IMR-90 (cell line): ENCODE measurements around the gene CIAO2B. TPM values are rescaled to one million over a fixed set of nuclear protein-coding genes. Genes with fewer than 3 reads are reported as not detected.

Source experiments
- ATAC-seq: fragments of 200-7000 bp; cut with Tn5 transposase; 2 replicates; pipeline ENCODE4 v1.9.1; 2020; ENCODE audit warnings: low read depth, mild to moderate bottlenecking, moderate library complexity
- BruUV-seq: library from RNA; stranded (reverse); fragments of 400-500 nt; replicated peaks from 2 replicates; lab custom pipeline; 2021; lab: Mats Ljungman, UMichigan
- CTCF ChIA-PET: fragments of 300-600 bp; formaldehyde crosslinking; extraction: SDS; loops from one replicate; lab custom pipeline; 2021; ENCODE audit warnings: antibody characterized with exemption; lab: Yijun Ruan, JAX
- POLR2A ChIA-PET: fragments of 300-600 bp; sonication (Branson Sonifier 250); formaldehyde crosslinking; loops from one replicate; lab custom pipeline; 2022; ENCODE audit warnings: antibody characterized with exemption; ENCODE audit not compliant: unreplicated experiment; lab: Charles Lee
- DNase-seq: peaks from one replicate; pipeline ENCODE4 v3.0.0; 2013
- H2AFZ ChIP-seq: replicated peaks from 2 replicates; pipeline ENCODE3; 2013; ENCODE audit warnings: low read length, mild to moderate bottlenecking; ENCODE audit not compliant: poor library complexity
- H2AK5ac ChIP-seq: 2 replicates; pipeline ENCODE4 v1.6.1; 2013; ENCODE audit warnings: low read depth, low read length, inconsistent platforms
- H2AK9ac ChIP-seq: replicated peaks from 2 replicates; pipeline ENCODE3; 2013; ENCODE audit warnings: mild to moderate bottlenecking, low read depth, low read length, moderate library complexity; ENCODE audit not compliant: poor library complexity
- H2BK120ac ChIP-seq: 2 replicates; pipeline ENCODE4 v1.6.1; 2013; ENCODE audit warnings: low read depth, low read length, inconsistent platforms
- H2BK15ac ChIP-seq: 3 replicates; pipeline ENCODE4 v1.6.1; 2013; ENCODE audit warnings: low read depth, low read length, inconsistent platforms
- H2BK20ac ChIP-seq: 2 replicates; pipeline ENCODE4 v1.6.1; 2013; ENCODE audit warnings: low read depth, mild to moderate bottlenecking, inconsistent platforms, low read length, moderate library complexity
- H2BK5ac ChIP-seq: 2 replicates; pipeline ENCODE4 v1.6.1; 2013; ENCODE audit warnings: mild to moderate bottlenecking, low read depth, low read length, inconsistent platforms; ENCODE audit not compliant: poor library complexity, severe bottlenecking
- H3K14ac ChIP-seq: replicated peaks from 2 replicates; pipeline ENCODE4 v1.6.1; 2013; ENCODE audit warnings: low read depth, low read length, inconsistent platforms
- H3K18ac ChIP-seq: 2 replicates; pipeline ENCODE4 v1.6.1; 2013; ENCODE audit warnings: low read depth, low read length, control low read depth
- H3K23ac ChIP-seq: 2 replicates; pipeline ENCODE4 v1.6.1; 2013; ENCODE audit warnings: low read depth, low read length, inconsistent platforms
- H3K27ac ChIP-seq: 2 replicates; pipeline ENCODE4 v1.5.1; 2013; ENCODE audit warnings: mild to moderate bottlenecking, control low read depth, low read length; ENCODE audit not compliant: insufficient read depth
- H3K27me3 ChIP-seq: 2 replicates; pipeline ENCODE4 v1.6.1; 2013; ENCODE audit warnings: low read length; ENCODE audit not compliant: control insufficient read depth, insufficient read depth
- H3K36me3 ChIP-seq: 2 replicates; pipeline ENCODE4 v1.6.1; 2013; ENCODE audit warnings: low read length, mixed read lengths; ENCODE audit not compliant: control insufficient read depth, insufficient read depth
- H3K4ac ChIP-seq: 2 replicates; pipeline ENCODE4 v1.6.1; 2013; ENCODE audit warnings: low read depth, low read length, inconsistent platforms
- H3K4me1 ChIP-seq: 2 replicates; pipeline ENCODE4 v1.6.1; 2013; ENCODE audit warnings: low read length, mixed read lengths; ENCODE audit not compliant: control insufficient read depth, insufficient read depth
- H3K4me2 ChIP-seq: 2 replicates; pipeline ENCODE4 v1.6.1; 2013; ENCODE audit warnings: low read depth, mild to moderate bottlenecking, control low read depth, low read length, moderate library complexity
- H3K4me3 ChIP-seq: 2 replicates; pipeline ENCODE4 v1.5.1; 2013; ENCODE audit warnings: low read depth, mild to moderate bottlenecking, control low read depth, low read length, moderate library complexity; ENCODE audit not compliant: insufficient read depth
- H3K56ac ChIP-seq: 2 replicates; pipeline ENCODE4 v1.6.1; 2013; ENCODE audit warnings: low read length, inconsistent platforms; ENCODE audit not compliant: insufficient read depth; ENCODE audit errors: extremely low read depth
- H3K79me1 ChIP-seq, 2 experiments: 2 replicates each; pipeline ENCODE4 v1.6.1; 2013; ENCODE audit warnings: low read length in 2 of 2, inconsistent platforms in 1 of 2, low read depth in 1 of 2
- H3K9ac ChIP-seq: 2 replicates; pipeline ENCODE4 v1.6.1; 2013; ENCODE audit warnings: low read depth, low read length, control low read depth
- H3K9me1 ChIP-seq: 2 replicates; pipeline ENCODE4 v1.6.1; 2013; ENCODE audit warnings: low read length, inconsistent platforms; ENCODE audit not compliant: insufficient read depth
- H3K9me3 ChIP-seq: 2 replicates; pipeline ENCODE4 v1.6.1; 2013; ENCODE audit warnings: low read length; ENCODE audit not compliant: control insufficient read depth, insufficient read depth
- H4K20me1 ChIP-seq: 2 replicates; pipeline ENCODE4 v1.6.1; 2013; ENCODE audit warnings: low read length, inconsistent platforms; ENCODE audit not compliant: insufficient read depth
- H4K5ac ChIP-seq: 2 replicates; pipeline ENCODE4 v1.6.1; 2013; ENCODE audit warnings: mild to moderate bottlenecking, low read depth, low read length, control low read depth
- H4K8ac ChIP-seq, 2 experiments: 2 replicates each; pipeline ENCODE4 v1.6.1; 2013; ENCODE audit warnings: low read depth in 2 of 2, low read length in 2 of 2, control low read depth in 1 of 2, inconsistent platforms in 1 of 2
- H4K91ac ChIP-seq: 2 replicates; pipeline ENCODE4 v1.6.1; 2013; ENCODE audit warnings: low read depth, low read length, inconsistent platforms; ENCODE audit not compliant: insufficient read depth
- BHLHE40 ChIP-seq: fragments of 150-350 bp; IDR thresholded peaks from 2 replicates; pipeline ENCODE4 v1.6.1; 2016; ENCODE audit warnings: mild to moderate bottlenecking, low read depth, low read length
- CEBPB ChIP-seq: IDR thresholded peaks from 2 replicates; pipeline ENCODE4 v1.6.1; 2012; ENCODE audit warnings: low read depth, low read length, improper control_type of control experiment
- CHD1 ChIP-seq: IDR thresholded peaks from 2 replicates; pipeline ENCODE4 v1.6.1; 2012; ENCODE audit warnings: low read depth, low read length, improper control_type of control experiment
- ELK1 ChIP-seq: fragments of 150-350 bp; IDR thresholded peaks from 2 replicates; pipeline ENCODE4 v1.6.1; 2016; ENCODE audit warnings: low read depth, mild to moderate bottlenecking, low read length, moderate library complexity, borderline replicate concordance
- FOS ChIP-seq: fragments of 150-350 bp; IDR thresholded peaks from 2 replicates; pipeline ENCODE4 v1.6.1; 2016; ENCODE audit warnings: low read depth, low read length
- MAZ ChIP-seq: IDR thresholded peaks from 2 replicates; pipeline ENCODE4 v1.6.1; 2012; ENCODE audit warnings: low read depth, mild to moderate bottlenecking, low read length, improper control_type of control experiment, moderate library complexity, borderline replicate concordance
- NFE2L2 ChIP-seq: fragments of 150-350 bp; IDR thresholded peaks from 2 replicates; pipeline ENCODE4 v1.6.1; 2016; ENCODE audit warnings: low read depth, mild to moderate bottlenecking, low read length
- POLR2A ChIP-seq: IDR thresholded peaks from 2 replicates; pipeline ENCODE4 v1.6.1; 2012; ENCODE audit warnings: mild to moderate bottlenecking, low read depth, low read length
- RAD21 ChIP-seq: IDR thresholded peaks from 2 replicates; pipeline ENCODE4 v1.6.1; 2012; ENCODE audit warnings: low read length, improper control_type of control experiment
- RFX5 ChIP-seq: IDR thresholded peaks from 2 replicates; pipeline ENCODE4 v1.8.0; 2012; ENCODE audit warnings: low read depth, mild to moderate bottlenecking, low read length, moderate library complexity
- SMC3 ChIP-seq: fragments of 150-350 bp; IDR thresholded peaks from 2 replicates; pipeline ENCODE4 v1.6.1; 2016; ENCODE audit warnings: low read depth, mild to moderate bottlenecking, antibody characterized with exemption, low read length, moderate library complexity
- WGBS, 2 experiments: methylation state at CpG; one replicate each; pipeline versions ENCODE4 v1.1.5 to v1.1.7; 2013; ENCODE audit warnings: missing lambda C conversion rate in 2 of 2; ENCODE audit not compliant: insufficient read length in 1 of 2; ENCODE audit errors: extremely low coverage in 2 of 2; 5-methylcytosine and 5-hydroxymethylcytosine counted together
- dilution Hi-C: fragments of 300-500 bp; cut with HindIII; formaldehyde crosslinking; loops from one replicate; pipeline ENCODE4 v1.14.3; 2018; ENCODE audit warnings: low sequenced_read_pairs; ENCODE audit not compliant: unreplicated experiment
- in situ Hi-C: fragments of 300-500 bp; cut with MboI; formaldehyde crosslinking; loops from 3 replicates; pipeline ENCODE4 v1.14.3; 2019; ENCODE audit warnings: low sequenced_read_pairs, inconsistent platforms, mixed read lengths
- intact Hi-C: fragments of 100-400 bp; cut with micrococcal nuclease; formaldehyde crosslinking; loops from 2 replicates; pipeline ENCODE4 v1.10.0; 2022
- polyA plus RNA-seq, 3 experiments: library from polyadenylated mRNA; depleted of rRNA; stranded (reverse); fragments of >200 nt; gene quantifications; 2 replicates each; pipeline ENCODE4 v1.2.3, GENCODE V29; 2012; ENCODE audit warnings: low replicate concordance in 1 of 3
- total RNA-seq: library from RNA; depleted of rRNA; stranded (reverse); fragments of >200 nt; gene quantifications from 2 replicates; pipeline ENCODE4 v1.2.3, GENCODE V29; 2012
- TF ChIP-seq, protein P1 (sequence below): fragments of 150-350 bp; IDR thresholded peaks from 2 replicates; pipeline ENCODE4 v1.6.1; 2017; ENCODE audit warnings: mild to moderate bottlenecking, antibody characterized with exemption, low read length, low read depth

CIAO2B gene
- total and polyA plus RNA-seq, 2 of the 4 experiments (the other 2 are of a cell fraction) = 148 to 234 TPM

DNA sequence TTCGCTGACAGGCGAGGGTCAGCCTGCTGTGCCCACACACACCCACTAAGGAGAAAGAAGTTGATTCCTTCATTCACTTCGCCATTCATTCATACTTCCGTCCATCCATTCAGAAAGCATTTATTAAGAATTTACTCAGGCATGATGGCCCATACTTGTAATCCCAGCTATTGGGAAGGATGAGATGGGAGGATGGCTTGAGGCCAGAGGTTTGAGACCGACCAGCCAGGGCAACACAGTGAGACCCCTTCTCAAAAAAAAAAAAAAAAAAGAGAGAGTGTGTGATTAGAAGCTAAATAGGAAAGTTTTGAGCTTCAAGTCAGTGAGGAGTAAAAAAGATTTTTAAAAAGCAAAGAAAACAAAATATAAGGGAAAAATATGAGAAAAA, 9.8 kb upstream of the CIAO2B start:
- no peak overlapping the region for H4K5ac ChIP-seq
- H4K91ac ChIP-seq = no peak overlapping the region
- H3K27ac ChIP-seq = no peak overlapping the region
- H4K8ac ChIP-seq = no peak overlapping the region
- DNase-seq (no peak), ATAC-seq (no peak)
- no peak overlapping the region for H2BK15ac ChIP-seq
- no peak overlapping the region for H3K14ac ChIP-seq
- no CpG with 5 or more reads among the region's 5 CpGs for WGBS, 2 experiments
- ChIA-PET CTCF (interaction anchor here (1.0 to 2.7 kb wide), 2 partner anchors 17 to 49 kb away, joined by 3 to 11 read pairs; partner anchors contain the start of gene CES3), POLR2A (interaction anchor here (0.5 kb wide), 1 partner anchor 249 kb away, joined by 3 read pairs; no protein-coding TSS in a partner anchor)
- dilution Hi-C loops = no loop called here
- H3K56ac ChIP-seq = no peak overlapping the region
- no peak overlapping the region for H3K4me2 ChIP-seq
- no peak overlapping the region for H3K4me3 ChIP-seq
- BruUV-seq = no TSS peak
- no peak overlapping the region for H2BK20ac ChIP-seq
- H3K79me1 ChIP-seq = peaks cover 0 to 21% of the 10 kb centered on the region in 2 experiments; a peak in 3 of 4 replicates
- peaks cover 6% of the 10 kb centered on the region for H3K4me1 ChIP-seq
- H3K9me3 ChIP-seq = no peaks in the 10 kb centered on the region
- intact Hi-C loops = no loop called here
- no peak overlapping the region for H3K18ac ChIP-seq
- H3K23ac ChIP-seq = no peak overlapping the region
- H2AK9ac ChIP-seq = no peak overlapping the region
- peaks cover 10% of the 10 kb centered on the region; the same call in 1 of the 2 replicates for H3K27me3 ChIP-seq
- no peak overlapping the region for H3K9ac ChIP-seq
- no peaks in the 10 kb centered on the region; the same call in 1 of the 2 replicates for H4K20me1 ChIP-seq
- TF ChIP-seq BHLHE40 (no peak), CHD1 (no peak), CEBPB (no peak), POLR2A (no peak), RAD21 (no peak), RFX5 (no peak), MAZ (no peak), SMC3 (no peak), FOS (no peak), NFE2L2 (no peak), ELK1 (no peak)
- TF ChIP-seq, protein P1, sequence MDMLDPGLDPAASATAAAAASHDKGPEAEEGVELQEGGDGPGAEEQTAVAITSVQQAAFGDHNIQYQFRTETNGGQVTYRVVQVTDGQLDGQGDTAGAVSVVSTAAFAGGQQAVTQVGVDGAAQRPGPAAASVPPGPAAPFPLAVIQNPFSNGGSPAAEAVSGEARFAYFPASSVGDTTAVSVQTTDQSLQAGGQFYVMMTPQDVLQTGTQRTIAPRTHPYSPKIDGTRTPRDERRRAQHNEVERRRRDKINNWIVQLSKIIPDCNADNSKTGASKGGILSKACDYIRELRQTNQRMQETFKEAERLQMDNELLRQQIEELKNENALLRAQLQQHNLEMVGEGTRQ = no peak
- H2AK5ac ChIP-seq = no peak overlapping the region
- in situ Hi-C loops = no loop called here
- no peak overlapping the region for H2BK5ac ChIP-seq
- no peak overlapping the region for H2BK120ac ChIP-seq
- no peak overlapping the region for H2AFZ ChIP-seq
- no peak overlapping the region for H3K4ac ChIP-seq
- H3K9me1 ChIP-seq = no peaks in the 10 kb centered on the region
- peaks cover 50% of the 10 kb centered on the region for H3K36me3 ChIP-seq
